Renal pelvis (tissue), 4 donors: Measurements from ENCODE around the gene LENG8. TPM values are rescaled to one million over a fixed set of nuclear protein-coding genes. Genes with fewer than 3 reads are reported as not detected.
"Not testable (repeated sequence)": the region's sequence is repeated elsewhere in the genome, so short reads cannot be mapped to it uniquely, and the experiment has no call there.

ENCODE experiments used
- DNase-seq: peaks from one replicate; pipeline ENCODE4 v3.0.0-alpha.2; 2013
- polyA plus RNA-seq, 3 donors: library from polyadenylated mRNA; unstranded; fragments of 120-200 nt; gene quantifications; one replicate each; pipeline ENCODE4 v1.2.1, GENCODE V29; 2013; ENCODE audit not compliant: insufficient read length in 3 of 3

Gene LENG8
- polyA plus RNA-seq, 3 donors, result 156 to 228 (median 218) TPM

DNA sequence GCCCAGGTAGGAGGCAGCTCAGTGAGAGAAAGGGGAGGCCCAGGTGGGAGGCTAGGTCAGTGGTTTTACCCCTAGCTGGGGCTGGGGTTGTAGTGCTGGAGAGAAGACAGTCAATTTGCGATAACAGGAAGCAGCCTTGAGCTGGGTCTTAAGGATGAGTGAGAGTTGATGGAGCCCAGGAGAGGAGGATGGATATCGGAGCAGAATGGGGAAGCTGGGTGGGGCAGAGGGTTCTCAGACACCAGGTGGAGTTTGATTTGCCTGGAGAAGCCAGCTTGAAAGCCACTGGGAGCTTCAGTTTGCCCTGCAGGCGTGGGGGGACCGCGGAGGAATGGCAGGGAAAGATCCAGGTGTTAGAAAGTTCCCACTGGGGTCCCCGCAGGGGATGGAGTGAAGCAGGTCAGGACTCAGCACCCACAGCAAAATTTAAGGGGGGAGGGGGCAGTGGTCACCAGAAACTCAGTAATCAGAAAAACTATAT is 24.9 kb downstream of the LENG8 start:
- no peak for DNase-seq

GRCh38 chr19:54475706-54476105 is 26.7 kb downstream of the LENG8 start:
- no peak for DNase-seq

DNA sequence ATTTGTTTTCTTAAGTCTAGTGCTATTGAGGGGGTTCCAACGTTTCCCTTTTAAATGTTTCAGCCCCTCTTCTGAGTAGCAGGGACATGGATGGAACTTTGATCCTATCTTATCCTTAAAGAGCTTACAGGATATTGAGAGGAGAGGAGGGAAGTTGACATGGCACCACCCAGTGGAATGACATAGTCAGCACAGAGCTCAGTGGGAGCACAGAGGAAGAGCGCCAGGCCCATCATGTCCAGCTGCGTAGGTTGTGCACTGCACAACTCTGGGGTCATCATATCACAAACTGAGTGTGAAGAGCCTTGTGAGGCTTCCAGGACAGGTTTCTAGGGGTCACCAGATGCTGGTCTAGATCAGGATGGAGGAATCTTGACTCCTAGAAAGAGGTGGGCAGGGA is 28.7 kb downstream of the LENG8 start:
- no peak for DNase-seq

DNA sequence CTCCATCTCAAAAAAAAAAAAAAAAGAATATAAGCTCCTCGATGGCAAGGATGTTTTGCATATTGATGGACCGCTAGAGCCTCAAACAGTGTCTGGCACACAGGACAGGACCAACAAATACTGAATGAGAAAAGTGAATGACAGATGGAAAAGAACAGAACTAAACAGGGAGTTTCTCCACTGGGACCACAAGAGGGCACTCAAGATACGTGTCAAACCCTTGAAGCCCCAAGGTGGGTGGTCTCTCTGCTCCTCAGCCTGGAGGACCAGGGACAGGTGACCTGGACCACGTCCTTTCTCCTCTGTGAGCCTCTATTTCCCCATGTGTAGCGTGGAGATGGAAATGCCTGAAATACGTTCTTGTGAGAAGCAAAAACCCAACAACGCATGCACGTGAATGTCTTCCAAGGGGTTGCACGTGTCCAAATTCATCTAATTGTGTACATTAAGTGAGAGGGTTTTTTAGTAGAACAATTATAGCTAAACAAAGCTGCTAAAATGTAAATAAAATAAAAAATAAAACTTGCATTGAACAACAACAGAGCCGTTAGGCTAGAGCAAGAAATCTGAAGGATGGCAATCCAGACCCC is 29.8 kb downstream of the LENG8 start:
- peak; percentile 60 for DNase-seq

DNA sequence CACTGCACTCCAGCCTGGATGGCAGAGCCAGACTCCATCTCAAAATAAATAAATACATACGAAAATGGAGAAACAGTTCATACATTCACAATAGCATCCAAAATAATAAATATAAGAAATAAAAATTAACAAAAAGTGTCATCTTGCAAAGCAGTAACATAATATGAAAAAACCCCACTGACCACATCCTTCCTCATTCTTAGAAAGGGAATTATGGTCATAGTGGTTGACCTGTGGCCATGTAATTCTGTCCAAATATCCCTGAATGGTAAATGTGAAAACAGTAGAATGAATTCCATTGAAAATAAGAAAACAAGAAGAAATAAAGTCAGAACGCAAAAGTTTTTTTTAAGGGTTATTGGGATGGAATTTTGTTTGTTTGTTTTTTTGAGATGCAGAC is 31.1 kb downstream of the LENG8 start:
- DNase-seq, result no peak

DNA sequence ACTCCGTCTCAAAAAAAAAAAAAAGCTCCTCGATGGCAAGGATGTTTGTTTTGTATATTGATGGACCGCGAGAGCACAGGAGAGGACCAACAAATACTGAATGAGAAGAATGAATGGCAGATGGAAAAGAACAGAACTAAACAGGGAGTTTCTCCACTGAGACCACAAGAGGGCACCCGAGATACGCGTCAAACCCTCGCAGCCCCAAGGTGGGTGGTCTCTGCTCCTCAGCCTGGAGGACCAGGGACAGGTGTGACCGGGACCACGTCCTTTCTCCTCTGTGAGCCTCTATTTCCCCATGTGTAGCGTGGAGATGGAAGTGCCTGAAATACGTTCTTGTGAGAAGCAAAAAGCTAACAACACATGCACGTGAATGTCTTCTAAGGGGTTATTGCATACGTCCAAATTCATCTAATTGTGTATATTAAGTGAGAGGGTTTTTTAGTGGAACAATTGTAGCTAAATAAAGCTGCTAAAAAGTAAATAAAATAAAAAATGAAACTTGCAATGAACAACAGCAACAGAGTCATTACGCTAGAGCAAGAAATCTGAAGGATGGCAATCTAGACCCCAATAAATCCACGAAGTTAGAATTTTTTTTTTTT is 32.4 kb downstream of the LENG8 start:
- peak; percentile 59 for DNase-seq

GRCh38 chr19:54482889-54483288 is 33.9 kb downstream of the LENG8 start:
- no peak for DNase-seq

GRCh38 chr19:54484451-54484850 is 35.5 kb downstream of the LENG8 start:
- DNase-seq, result no peak

- no peak for DNase-seq
Measured at GRCh38 chr19:54485851-54486250, 36.9 kb downstream of the LENG8 start.

DNA sequence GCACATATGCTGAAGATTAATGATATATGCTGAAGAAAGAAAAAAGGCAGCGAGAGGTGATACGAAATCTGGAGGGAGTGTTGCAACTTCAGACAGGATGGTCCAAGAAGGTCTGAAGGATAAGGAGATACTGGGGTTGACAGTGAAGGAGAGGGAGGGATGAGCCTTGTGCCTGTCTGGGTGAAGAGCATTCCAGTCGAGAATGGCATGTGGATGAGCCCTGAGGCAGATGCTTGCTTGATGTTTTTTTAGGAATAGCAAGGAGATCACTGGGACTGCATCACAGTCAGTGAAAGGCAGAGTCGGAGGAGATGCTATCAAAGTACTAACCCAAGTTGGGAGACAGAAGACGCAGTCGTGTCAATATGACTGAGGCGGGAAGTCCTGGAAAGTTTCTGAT is 40.3 kb downstream of the LENG8 start:
- DNase-seq, result no peak

- DNase-seq, result no peak
Measured at GRCh38 chr19:54489766-54490165, 40.8 kb downstream of the LENG8 start.

- DNase-seq, result no peak
Measured at GRCh38 chr19:54492568-54492967, 43.6 kb downstream of the LENG8 start.

DNA sequence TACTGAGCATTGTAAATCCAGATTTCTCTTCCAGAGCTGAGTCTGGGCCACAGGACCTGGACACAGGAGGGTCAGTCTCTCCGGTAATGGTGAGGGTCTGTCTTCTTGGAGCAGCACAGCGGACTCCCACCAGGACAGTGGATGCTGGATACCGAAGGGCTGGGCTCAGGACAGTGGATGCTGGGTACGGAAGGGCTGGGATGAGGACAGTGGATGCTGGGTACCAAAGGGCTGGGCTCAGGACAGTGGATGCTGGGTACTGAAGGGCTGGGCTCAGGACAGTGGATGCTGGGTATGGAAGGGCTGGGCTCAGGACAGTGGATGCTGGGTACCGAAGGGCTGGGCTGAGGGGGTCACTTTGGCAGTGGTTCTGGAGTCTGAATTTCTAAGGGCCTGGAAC is 44.1 kb downstream of the LENG8 start:
- not testable (repeated sequence) for DNase-seq

DNA sequence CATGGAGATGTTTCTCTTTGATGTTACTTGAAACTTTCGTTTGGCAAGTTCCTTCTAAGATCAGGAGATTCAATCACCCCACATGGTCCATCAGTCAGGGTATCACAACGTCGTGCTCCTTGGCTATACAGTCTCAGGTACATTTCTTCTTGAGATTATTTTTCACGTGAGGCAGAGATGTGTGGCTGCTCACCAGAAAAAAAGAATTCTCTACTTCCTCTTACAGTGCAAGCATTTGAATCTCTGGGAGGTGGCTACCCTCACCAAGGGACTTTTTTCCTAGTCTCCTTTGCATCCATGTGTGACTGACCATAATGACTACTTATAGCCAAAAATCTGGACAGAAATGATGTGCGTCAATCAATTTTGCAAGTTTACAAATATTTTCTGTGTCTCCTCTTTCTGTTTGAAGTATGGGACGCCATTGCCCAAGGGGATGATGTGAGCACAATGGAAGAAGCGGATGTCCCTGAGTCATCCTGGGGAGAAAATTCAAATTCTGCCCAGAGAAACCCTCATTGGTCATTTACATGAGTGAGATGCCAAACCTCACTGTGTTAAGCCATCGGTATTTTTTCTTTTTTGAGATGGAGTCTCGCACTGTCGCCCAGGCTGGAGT is 45.1 kb downstream of the LENG8 start:
- DNase-seq, result no peak

- not testable (repeated sequence) for DNase-seq
Measured at GRCh38 chr19:54495284-54495683, 46.3 kb downstream of the LENG8 start.

DNA sequence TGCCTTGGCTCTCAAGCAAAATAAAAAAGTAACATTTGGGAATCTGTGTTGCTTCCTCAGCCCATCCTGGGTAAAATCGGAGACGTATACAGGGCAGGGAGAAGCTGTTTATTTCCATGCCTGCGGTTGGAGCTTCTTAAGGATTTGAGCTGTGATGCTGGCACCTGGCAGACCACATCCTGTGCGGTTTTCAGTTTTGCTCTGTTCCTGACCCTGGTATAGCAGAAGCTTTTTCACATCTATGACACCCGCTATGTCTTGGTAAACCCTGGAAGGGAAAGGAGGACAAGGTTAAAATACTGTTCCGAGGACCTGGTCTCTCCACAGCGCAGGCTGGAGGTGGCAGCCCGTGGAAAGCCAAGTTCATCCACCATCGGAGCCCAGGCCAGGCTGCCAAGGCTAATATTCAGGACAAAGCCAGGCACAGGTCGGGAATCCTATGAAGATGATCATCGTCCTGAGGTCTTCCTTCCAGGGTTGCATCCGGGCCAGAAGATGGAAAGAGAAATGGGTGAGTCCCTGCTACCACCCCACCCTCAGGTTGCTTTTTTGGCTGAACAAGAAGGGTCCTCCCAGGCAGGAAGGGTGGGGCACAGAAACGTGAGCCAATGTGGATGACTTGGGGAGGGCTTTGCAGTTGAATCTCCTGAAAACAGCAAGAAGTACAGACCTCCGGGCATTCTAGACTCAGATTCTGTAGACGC is 48.9 kb downstream of the LENG8 start:
- not testable (repeated sequence) for DNase-seq

DNA sequence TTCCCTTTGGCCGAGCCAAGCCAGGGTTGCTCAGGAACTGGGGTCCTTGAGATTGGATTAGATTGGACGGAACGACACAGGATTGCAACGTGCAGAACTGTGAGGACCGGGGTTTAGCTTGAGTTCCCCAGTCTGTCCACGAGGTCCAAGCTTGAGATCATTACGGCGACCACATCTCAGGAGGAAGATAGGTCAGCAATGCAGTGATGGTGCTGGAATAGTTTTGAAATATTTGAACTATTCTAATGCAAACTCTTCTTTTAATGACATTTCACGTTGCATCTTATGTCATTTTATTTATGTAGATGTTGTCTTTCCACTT is 49.4 kb downstream of the LENG8 start:
- not testable (repeated sequence) for DNase-seq

DNA sequence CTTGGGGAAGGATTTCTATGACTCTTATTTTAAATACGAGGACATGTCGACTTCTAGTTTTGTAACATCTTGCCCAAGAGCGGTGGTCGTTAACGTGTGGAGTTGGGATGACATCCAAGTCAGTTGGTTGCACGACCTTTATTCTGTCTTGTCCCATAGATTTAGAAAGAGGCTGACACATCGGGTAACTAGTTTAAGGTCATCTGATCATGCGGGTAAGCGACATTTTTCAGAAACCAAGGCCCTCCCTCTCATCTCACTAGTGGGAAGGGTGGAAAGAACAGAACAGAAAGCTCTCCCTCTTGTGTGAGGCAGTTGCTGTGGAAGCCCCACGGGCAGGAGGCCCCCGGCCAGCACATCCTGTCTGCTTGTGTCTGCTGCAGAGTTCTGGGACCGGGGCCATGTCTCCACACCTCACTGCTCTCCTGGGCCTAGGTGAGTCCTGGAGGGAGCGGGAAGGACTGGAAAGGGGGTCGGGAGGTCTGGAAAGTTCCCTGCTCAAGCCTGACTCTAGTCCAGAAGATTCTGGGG is 53.6 kb downstream of the LENG8 start, which contains the start of gene LAIR2:
TSS of gene LAIR2 (plus strand) at position 314 of the 531 bp plus-strand sequence. CDS start at position 402, 88 bp downstream.
- no peak for DNase-seq

- not testable (repeated sequence) for DNase-seq
Measured at GRCh38 chr19:54505542-54505941, 56.5 kb downstream of the LENG8 start.

- no peak for DNase-seq
Measured at GRCh38 chr19:54506079-54506478, 57.1 kb downstream of the LENG8 start.

DNA sequence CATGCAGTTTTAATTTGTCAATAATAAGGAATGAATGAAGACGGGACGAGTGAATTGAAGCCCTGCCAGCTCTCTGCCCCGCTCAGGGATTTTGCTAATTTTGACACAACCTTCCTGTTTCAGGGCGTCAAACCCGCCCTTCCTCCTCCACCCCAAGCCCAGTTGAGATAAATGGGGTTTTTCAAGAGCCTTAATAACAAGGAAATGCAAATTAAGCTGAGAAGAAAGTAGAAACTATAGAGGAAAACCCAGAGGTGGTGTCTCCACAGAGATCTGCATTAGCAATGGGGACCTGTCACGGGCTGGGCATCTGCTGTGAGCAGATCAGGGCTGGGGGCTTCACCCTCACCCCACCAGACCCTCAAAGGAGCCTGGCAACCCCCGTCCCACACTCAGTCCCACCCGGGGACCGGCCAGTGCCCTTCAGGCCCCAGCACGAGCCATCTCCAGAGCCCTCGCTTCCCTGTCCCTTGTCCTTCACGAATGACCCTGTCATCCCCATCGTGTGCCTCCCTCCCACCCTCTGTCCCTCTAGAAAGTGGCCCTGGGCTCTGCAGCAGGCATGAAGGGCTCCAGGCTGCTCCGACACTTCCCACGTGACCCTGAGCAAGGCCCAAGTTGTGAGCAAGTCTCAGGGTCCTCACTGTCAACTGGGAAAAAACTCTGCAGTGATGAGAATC is 58.2 kb downstream of the LENG8 start:
- DNase-seq, result not testable (repeated sequence)

GRCh38 chr19:54507824-54508223 is 58.8 kb downstream of the LENG8 start:
- DNase-seq, result no peak
